D721Med (cell line): ENCODE measurements around the gene LRFN5.
"Not testable (repeated sequence)": the region's sequence is repeated elsewhere in the genome, so short reads cannot be mapped to it uniquely, and the experiment has no call there.

Experiments used
- DNase-seq: peaks from one replicate; pipeline ENCODE4 v3.0.0; 2011; ENCODE audit warnings: low spot score; ENCODE audit not compliant: insufficient read length
- FAIRE-seq: peaks from 2 replicates; lab custom pipeline; 2011; peaks lifted over from hg19 to GRCh38; lab: Jason Lieb, UNC
- TF ChIP-seq, protein P1 (sequence below): IDR thresholded peaks from 2 replicates; pipeline ENCODE4 v1.5.1; 2012; ENCODE audit warnings: mild to moderate bottlenecking, control low read depth; ENCODE audit not compliant: insufficient read depth; ENCODE audit errors: missing control alignments

LRFN5 gene

DNA sequence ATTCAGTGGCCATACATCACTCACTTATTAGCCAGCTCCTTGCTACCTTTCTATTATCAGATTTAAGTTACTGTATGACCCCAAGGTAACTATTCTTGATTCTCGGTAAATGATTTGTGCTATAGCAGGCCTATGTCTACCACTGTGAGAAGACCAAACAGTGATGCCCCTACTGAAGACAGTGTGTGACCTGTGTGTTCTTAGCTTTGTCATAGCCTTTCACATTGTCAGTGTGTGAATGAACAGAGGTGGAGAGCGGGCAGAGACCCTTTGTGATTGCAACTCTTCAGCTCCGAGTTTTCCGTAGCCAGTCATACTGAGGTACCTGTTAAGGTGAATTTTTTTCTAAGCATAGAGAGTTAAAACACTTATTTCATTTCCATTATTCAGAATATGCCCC is 294.0 kb downstream of the LRFN5 start:
- DNase-seq (no peak), FAIRE-seq (no peak)
- TF ChIP-seq, protein P1, sequence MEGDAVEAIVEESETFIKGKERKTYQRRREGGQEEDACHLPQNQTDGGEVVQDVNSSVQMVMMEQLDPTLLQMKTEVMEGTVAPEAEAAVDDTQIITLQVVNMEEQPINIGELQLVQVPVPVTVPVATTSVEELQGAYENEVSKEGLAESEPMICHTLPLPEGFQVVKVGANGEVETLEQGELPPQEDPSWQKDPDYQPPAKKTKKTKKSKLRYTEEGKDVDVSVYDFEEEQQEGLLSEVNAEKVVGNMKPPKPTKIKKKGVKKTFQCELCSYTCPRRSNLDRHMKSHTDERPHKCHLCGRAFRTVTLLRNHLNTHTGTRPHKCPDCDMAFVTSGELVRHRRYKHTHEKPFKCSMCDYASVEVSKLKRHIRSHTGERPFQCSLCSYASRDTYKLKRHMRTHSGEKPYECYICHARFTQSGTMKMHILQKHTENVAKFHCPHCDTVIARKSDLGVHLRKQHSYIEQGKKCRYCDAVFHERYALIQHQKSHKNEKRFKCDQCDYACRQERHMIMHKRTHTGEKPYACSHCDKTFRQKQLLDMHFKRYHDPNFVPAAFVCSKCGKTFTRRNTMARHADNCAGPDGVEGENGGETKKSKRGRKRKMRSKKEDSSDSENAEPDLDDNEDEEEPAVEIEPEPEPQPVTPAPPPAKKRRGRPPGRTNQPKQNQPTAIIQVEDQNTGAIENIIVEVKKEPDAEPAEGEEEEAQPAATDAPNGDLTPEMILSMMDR, result no peak

DNA sequence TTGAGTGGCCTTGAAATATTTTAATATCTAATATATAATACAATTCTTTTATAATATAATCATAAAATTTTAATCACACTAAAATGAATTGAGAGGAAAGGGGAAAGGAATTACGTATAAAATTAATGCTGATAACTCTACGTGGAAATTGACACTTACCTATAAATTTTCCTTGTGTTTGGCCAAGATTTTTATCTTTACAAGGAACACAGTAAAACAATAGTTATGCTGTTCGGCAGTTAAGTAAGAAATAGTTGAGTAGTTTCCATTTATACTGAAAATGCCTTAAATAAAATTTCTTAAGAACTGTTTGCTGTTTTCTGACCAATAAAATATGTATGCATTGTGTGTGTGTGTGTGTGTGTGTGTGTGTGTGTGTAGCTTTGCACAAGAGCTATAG is 294.4 kb downstream of the LRFN5 start:
- FAIRE-seq (no peak), DNase-seq (no peak)
- TF ChIP-seq, protein P1, result no peak

DNA sequence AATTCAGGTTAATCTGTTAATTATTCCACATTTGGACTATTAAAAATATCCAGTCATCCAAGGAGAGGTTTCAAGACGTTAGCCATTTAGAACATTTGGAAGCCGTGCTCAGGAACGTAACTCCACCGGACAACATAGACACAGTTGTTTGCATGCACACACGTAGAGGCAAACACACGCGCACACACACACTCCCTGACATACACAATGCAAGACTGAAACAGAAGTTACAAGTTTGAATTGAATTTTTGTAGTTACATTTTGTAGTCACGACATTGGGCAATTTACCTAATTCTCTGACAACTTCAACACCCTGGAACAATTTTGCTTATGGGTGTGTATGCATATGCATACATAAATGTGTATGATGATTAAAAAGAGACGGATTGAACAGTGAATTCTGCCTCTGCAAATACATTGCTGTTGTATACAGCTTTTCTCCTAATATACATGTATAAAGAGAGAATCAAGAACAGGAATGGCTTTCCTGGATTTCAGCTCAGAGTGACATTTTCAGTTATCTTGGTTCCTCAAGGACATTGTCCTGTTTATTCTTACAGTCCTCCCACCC is 298.8 kb downstream of the LRFN5 start:
- TF ChIP-seq, protein P1, result no peak
- DNase-seq, result no peak
- FAIRE-seq, result no peak

DNA sequence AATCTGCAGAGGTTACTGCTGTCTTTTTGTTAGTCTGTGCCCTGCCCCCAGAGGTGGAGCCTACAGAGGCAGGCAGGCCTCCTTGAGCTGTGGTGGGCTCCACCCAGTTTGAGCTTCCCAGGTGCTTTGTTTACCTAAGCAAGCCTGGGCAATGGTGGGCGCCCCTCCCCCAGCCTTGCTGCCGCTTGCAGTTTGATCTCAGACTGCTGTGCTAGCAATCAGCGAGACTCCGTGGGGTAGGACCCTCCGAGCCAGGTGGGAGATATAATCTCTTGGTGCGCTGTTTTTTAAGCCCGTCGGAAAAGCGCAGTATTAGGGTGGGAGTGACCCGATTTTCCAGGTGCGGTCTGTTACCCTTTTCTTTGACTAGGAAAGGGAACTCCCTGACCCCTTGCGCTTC is 304.5 kb downstream of the LRFN5 start:
- not testable (repeated sequence) for FAIRE-seq

DNA sequence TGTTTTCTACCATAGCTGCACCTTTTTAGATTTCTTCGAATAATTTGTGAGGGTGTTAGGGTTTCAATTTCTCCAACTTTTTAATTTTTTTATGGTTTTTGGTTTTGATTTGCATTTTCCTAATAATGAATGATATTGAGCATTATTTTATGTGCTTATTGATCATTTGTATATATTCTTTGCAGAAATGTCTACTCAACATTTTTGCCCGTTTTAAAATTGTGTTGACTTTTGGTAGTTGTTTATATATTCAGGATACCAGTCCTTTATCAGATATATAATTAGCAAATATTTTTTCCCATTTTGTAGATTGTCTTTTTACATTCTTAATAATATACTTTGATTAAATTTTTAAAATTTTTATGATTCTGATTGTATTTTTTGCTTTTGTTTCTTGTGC is 306.7 kb downstream of the LRFN5 start:
- TF ChIP-seq, protein P1, result no peak
- FAIRE-seq (no peak), DNase-seq (no peak)

More for the DNA sequence above, 304.5 kb downstream of the LRFN5 start:
- DNase-seq, result not testable (repeated sequence)

DNA sequence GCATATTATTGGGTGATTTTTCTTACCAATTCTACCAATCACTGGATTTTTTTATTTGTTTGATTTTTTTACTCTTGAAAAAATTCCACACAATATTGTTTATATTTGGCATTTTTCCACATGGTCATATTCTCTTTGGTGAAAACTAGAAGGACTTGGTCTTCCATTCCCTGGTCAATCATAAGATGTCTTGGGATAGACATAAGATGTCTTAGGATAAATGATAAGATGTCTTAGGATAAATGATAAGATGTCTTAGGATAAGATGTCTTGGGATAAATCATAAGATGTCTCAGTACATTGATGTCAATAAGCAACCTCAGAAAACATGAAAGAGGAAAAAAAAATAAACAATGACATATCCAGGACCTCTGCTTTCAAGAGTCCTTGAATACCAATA is 309.1 kb downstream of the LRFN5 start:
- TF ChIP-seq, protein P1, result no peak
- DNase-seq (no peak), FAIRE-seq (no peak)

DNA sequence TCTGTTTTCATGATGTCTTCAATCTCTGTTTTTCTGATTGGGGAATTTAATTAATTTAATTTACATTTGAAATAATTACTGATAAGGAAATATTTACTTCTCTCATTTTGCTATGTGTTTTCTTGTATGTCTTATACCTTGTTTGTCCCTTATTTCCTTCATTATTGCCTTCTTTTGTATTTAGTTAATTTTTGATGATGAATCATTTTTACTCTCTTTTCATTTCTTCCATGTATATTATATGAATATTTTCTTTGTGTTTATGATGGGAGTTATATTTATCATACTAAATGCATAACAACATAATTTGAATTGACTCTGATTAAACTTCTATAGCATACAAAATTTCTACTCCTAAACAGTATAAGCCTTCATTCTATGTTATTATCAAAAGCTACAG is 309.6 kb downstream of the LRFN5 start:
- FAIRE-seq (no peak), DNase-seq (no peak)
- TF ChIP-seq, protein P1, result no peak

DNA sequence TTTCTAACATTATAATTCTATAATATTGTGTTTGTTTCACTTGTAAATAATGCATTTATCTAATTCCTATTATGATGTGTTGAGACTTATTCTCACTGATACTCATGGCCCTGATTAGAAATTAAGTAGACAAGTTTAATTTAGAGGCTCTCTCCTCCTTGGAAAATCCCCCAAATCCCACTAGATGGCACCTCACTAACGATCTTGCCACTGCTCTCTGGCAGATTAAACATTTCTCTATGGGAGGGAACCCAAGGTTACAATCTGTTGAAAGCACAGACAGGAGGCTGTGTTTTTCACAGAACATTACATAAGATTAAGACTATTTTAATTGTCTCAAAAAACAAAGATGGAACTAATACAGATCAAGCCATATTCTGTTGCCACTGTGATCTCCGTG is 318.7 kb downstream of the LRFN5 start:
- DNase-seq (no peak), FAIRE-seq (peak; percentile 89)
- TF ChIP-seq, protein P1, result peak; percentile 54
